Smooth muscle cell (in vitro differentiated cells): Measurements from ENCODE around the gene IVD. TPM values are rescaled to one million over a fixed set of nuclear protein-coding genes. Genes with fewer than 3 reads are reported as not detected.

Experiments used
- DNase-seq: peaks from one replicate; lab custom pipeline; 2025; ENCODE audit not compliant: unreplicated experiment; lab: John Stamatoyannopoulos, UW
- H2AFZ ChIP-seq: fragments of 200-600 bp; sonication (generic); 2 replicates; pipeline ENCODE4 v1.6.0; 2016; ENCODE audit warnings: antibody characterized with exemption, low read depth, mild to moderate bottlenecking
- H3F3A ChIP-seq: fragments of 200-600 bp; sonication (generic); 2 replicates; pipeline ENCODE4 v1.6.0; 2017; ENCODE audit warnings: antibody characterized with exemption, low read depth
- H3K27ac ChIP-seq: fragments of 200-600 bp; sonication (generic); 2 replicates; pipeline ENCODE4 v1.5.1; 2016; ENCODE audit warnings: low read depth, mild to moderate bottlenecking
- H3K27me3 ChIP-seq: fragments of 200-600 bp; sonication (generic); 2 replicates; pipeline ENCODE4 v1.6.1; 2016; ENCODE audit warnings: low read depth, mild to moderate bottlenecking
- H3K36me3 ChIP-seq: fragments of 200-600 bp; sonication (generic); 2 replicates; pipeline ENCODE4 v1.5.1; 2016; ENCODE audit warnings: low read depth
- H3K4me1 ChIP-seq: fragments of 200-600 bp; sonication (generic); 2 replicates; pipeline ENCODE4 v1.5.1; 2016; ENCODE audit warnings: low read depth
- H3K4me2 ChIP-seq: fragments of 200-600 bp; sonication (generic); 2 replicates; pipeline ENCODE4 v1.6.0; 2016; ENCODE audit warnings: mild to moderate bottlenecking
- H3K4me3 ChIP-seq: fragments of 200-600 bp; sonication (generic); 2 replicates; pipeline ENCODE4 v1.5.1; 2016; ENCODE audit warnings: mild to moderate bottlenecking
- H3K79me2 ChIP-seq: fragments of 200-600 bp; sonication (generic); 2 replicates; pipeline ENCODE4 v1.6.0; 2016; ENCODE audit warnings: low read depth, mild to moderate bottlenecking
- H3K9ac ChIP-seq: fragments of 200-600 bp; sonication (generic); 2 replicates; pipeline ENCODE4 v1.6.0; 2016; ENCODE audit warnings: low read depth
- H3K9me3 ChIP-seq: fragments of 200-600 bp; sonication (generic); replicated peaks from 2 replicates; pipeline ENCODE4 v1.5.1; 2016; ENCODE audit warnings: low read depth
- H4K20me1 ChIP-seq: fragments of 200-600 bp; sonication (generic); 2 replicates; pipeline ENCODE4 v1.6.0; 2016; ENCODE audit warnings: low read depth
- CTCF ChIP-seq: fragments of 200-600 bp; sonication (generic); IDR thresholded peaks from 2 replicates; pipeline ENCODE4 v1.5.1; 2017; ENCODE audit warnings: borderline replicate concordance, mild to moderate bottlenecking, antibody characterized with exemption; ENCODE audit not compliant: insufficient read depth, poor library complexity, severe bottlenecking
- WGBS: methylation state at CpG from one replicate; pipeline ENCODE4 v1.1.7; 2016; ENCODE audit warnings: low lambda C conversion rate; 5-methylcytosine and 5-hydroxymethylcytosine counted together
- polyA plus RNA-seq: library from polyadenylated mRNA; unstranded; fragments of >200 nt; fragmentation: Nextera tagmentation; extraction: Ambion mirVana; gene quantifications from 2 replicates; pipeline ENCODE4 v1.2.1, GENCODE V29; 2016
- total RNA-seq: library from RNA; depleted of rRNA; stranded (reverse); fragments of >200 nt; gene quantifications from 2 replicates; pipeline ENCODE4 v1.2.3, GENCODE V29; 2014

IVD gene
- total and polyA plus RNA-seq, 2 experiments from 2014 or later, result 17.4 to 37.8 TPM

GRCh38 chr15:40436116-40436891 is 30.7 kb downstream of the IVD start:
- peaks cover 25% of the 10 kb centered on the region for H3K4me1 ChIP-seq
- under 1% methylated on average over 14 of the region's 39 CpGs for WGBS
- H3K9ac ChIP-seq, result peak overlapping the region; percentile 43
- peaks cover 14% of the 10 kb centered on the region for H3K27me3 ChIP-seq
- peaks cover 4% of the 10 kb centered on the region for H3F3A ChIP-seq
- no peaks in the 10 kb centered on the region for H3K9me3 ChIP-seq
- H3K27ac ChIP-seq, result no peak overlapping the region
- no peaks in the 10 kb centered on the region for H4K20me1 ChIP-seq
- H2AFZ ChIP-seq, result peak overlapping the region; percentile 69
- peak overlapping the region; percentile 60 for H3K4me3 ChIP-seq
- no peaks in the 10 kb centered on the region for H3K79me2 ChIP-seq
- DNase-seq, result no peak
- H3K4me2 ChIP-seq, result peak overlapping the region; percentile 100
- no peak for TF ChIP-seq CTCF
- H3K36me3 ChIP-seq, result no peaks in the 10 kb centered on the region

- Histone ChIP-seq H3K9ac (peak overlapping the region; percentile 43), H3F3A (peaks cover 4% of the 10 kb centered on the region), H2AFZ (peak overlapping the region; percentile 69), H3K27ac (no peak overlapping the region), H3K36me3 (no peaks in the 10 kb centered on the region), H3K27me3 (peaks cover 14% of the 10 kb centered on the region), H4K20me1 (peaks cover 6% of the 10 kb centered on the region), H3K4me1 (peaks cover 25% of the 10 kb centered on the region), H3K9me3 (no peaks in the 10 kb centered on the region), H3K4me2 (peak overlapping the region; percentile 100), H3K79me2 (peaks cover 5% of the 10 kb centered on the region), H3K4me3 (peak overlapping the region; percentile 60)
- TF ChIP-seq CTCF, result no peak
- DNase-seq, result no peak
- WGBS, result 2% methylated on average over 17 of the region's 17 CpGs
Observed at GRCh38 chr15:40436892-40437751, 31.5 kb downstream of the IVD start.

DNA sequence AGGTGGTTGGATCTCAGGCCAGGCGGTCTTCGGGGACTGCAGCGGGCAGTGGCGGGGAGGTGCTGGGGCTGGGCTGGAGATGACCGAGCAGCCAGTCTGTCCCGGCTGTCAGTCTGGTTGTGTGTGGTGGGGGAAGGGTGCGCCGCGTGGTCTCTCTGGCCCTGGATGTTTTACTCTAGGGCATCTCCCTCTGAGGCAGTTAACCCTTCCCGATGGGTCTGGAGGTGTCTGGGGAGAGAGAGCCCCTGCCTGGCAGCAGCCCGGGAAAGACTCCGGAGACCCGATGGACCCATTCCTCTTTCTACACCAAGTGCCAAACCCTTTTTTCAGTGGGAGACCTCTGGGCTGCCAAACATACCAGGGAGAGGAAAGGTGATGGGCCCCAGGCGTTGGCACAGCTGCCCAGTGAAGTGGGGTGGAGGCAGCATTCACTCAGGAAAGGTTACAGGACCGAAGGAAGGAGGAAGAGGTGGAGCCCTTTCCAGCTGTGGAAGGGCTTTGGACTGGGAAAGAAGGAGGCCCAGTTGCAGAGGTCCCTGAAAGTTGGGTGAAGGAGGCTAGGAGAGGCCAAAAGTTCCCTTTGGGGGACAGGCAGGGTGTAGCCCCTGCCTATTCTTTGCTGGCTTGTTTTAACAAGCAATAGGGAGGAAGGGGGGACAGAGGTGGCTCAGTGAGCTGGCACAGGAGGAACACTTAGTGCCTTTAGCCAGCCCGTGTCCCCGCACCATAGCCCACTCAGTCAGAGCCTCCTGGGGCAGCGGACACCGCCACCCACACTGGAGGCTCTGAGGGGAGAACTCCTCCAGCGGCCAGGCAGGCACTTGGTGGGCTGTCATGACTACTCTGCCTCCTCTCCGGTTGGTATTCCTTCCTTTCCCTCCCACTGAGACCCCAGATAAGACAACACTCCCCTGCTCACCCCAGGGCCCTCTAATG is 32.4 kb downstream of the IVD start:
- Histone ChIP-seq H3K4me1 (peaks cover 33% of the 10 kb centered on the region), H3K27me3 (peaks cover 14% of the 10 kb centered on the region), H3F3A (peaks cover 4% of the 10 kb centered on the region), H3K4me2 (peak overlapping the region; percentile 100), H3K79me2 (peaks cover 14% of the 10 kb centered on the region), H3K9ac (no peak overlapping the region), H2AFZ (no peak overlapping the region), H3K9me3 (no peaks in the 10 kb centered on the region), H3K27ac (no peak overlapping the region), H4K20me1 (peaks cover 14% of the 10 kb centered on the region), H3K4me3 (peak overlapping the region; percentile 60), H3K36me3 (no peaks in the 10 kb centered on the region)
- no peak for TF ChIP-seq CTCF
- 41% methylated on average over 18 of the region's 21 CpGs for WGBS
- no peak for DNase-seq
